ENCODE results near the gene METTL26.

The METTL26 gene

DNA sequence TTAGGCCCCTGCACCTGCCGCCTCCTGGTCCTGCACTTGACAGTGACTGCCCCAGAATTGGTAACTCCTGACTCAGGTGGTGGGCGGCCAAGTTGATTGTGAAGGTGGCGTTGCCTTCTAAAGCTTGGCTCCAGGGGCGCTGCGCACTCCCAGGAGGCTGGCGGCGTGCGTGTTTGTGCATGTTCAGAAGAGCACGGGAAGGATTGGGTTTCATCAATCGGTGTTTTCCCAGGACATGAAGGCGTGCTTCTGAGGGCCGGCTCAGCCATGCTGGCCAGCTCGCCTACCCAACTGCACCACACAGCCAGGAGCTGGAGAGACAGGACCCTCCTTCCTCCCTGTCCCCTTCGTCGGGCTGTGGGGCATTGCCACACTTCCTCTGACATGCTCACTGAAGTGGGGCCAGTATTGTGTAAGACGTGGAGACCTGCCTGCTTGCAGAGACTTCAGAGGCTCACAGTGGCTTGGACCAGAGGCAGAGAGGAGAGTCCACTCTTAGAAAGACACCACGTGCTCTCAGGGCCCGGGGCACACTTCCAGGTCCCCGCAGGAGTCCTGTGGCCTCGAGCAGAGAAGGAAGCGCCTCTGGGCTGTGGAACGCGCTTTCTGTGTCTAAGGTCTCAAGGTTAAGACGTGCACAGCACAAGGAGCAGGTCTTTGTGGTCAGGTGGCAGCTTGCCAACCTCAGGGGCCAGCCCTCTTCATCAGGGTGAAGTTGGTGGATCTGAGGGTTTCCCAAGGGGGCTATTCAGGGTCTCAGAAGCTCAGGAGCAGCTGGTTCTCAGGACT is 43.4 kb downstream of the METTL26 start:
- DNase-seq (ENCODE audit: low read depth) = peak; percentile 83
- no peak overlapping the region for H3K4me3 ChIP-seq (ENCODE audit: low read depth, low read length)
- TF ChIP-seq, protein P1, sequence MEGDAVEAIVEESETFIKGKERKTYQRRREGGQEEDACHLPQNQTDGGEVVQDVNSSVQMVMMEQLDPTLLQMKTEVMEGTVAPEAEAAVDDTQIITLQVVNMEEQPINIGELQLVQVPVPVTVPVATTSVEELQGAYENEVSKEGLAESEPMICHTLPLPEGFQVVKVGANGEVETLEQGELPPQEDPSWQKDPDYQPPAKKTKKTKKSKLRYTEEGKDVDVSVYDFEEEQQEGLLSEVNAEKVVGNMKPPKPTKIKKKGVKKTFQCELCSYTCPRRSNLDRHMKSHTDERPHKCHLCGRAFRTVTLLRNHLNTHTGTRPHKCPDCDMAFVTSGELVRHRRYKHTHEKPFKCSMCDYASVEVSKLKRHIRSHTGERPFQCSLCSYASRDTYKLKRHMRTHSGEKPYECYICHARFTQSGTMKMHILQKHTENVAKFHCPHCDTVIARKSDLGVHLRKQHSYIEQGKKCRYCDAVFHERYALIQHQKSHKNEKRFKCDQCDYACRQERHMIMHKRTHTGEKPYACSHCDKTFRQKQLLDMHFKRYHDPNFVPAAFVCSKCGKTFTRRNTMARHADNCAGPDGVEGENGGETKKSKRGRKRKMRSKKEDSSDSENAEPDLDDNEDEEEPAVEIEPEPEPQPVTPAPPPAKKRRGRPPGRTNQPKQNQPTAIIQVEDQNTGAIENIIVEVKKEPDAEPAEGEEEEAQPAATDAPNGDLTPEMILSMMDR (conservative IDR thresholded peaks at IDR 0.05; ENCODE audit: low read depth, low read length) = no peak

- DNase-seq (ENCODE audit: low read depth) = no peak
- TF ChIP-seq, protein P1 (conservative IDR thresholded peaks at IDR 0.05; ENCODE audit: low read depth, low read length) = no peak
These were observed 44.1 kb downstream of the METTL26 start for GRCh38 chr16:591892-592517.

DNA sequence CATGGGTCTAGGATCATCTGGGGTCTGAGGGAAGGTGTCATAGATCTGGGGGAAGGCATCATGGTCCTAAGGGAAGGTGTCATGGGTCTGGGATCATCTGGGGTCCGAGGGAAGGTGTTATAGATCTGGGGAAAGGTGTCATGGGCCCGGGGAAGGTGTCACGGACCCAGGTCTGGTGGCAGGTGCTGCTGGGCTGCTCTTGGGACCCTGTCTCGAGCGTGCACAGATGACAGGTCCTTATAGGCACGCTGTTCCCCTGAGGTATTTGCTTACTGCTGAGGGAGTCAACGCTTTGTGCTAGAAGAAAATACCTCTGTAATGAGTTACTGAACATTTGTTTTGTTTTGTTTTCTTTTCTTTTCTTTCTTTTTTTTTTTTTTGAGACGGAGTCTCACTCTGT is 44.9 kb downstream of the METTL26 start:
- TF ChIP-seq, protein P1 (conservative IDR thresholded peaks at IDR 0.05; ENCODE audit: low read depth, low read length) = no peak
- no peak for DNase-seq (ENCODE audit: low read depth)
- no peak overlapping the region for H3K4me3 ChIP-seq (ENCODE audit: low read depth, low read length)

More at GRCh38 chr16:591892-592517, 44.1 kb downstream of the METTL26 start:
- H3K4me3 ChIP-seq (ENCODE audit: low read depth, low read length) = no peak overlapping the region

DNA sequence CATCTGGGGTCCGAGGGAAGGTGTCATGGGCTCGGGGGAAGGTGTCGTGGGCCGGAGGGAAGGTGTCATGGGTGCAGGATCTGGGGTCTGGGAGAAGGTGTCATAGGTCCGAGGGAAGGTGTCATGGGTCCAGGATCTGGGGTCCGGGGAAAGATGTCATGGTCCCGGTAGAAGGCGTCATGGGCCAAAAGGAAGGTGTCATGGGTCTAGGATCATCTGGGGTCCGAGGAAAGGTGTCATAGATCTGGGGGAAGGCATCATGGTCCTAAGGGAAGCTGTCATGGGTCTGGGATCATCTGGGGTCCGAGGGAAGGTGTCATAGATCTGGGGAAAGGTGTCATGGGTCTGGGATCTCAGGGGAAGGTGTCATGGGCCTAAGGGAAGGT is 45.3 kb downstream of the METTL26 start:
- TF ChIP-seq, protein P1 (conservative IDR thresholded peaks at IDR 0.05; ENCODE audit: low read depth, low read length) = no peak
- DNase-seq (ENCODE audit: low read depth) = no peak
- peak overlapping the region; percentile 77 for H3K4me3 ChIP-seq (ENCODE audit: low read depth, low read length)

- TF ChIP-seq, protein P1 (conservative IDR thresholded peaks at IDR 0.05; ENCODE audit: low read depth, low read length) = no peak
- DNase-seq (ENCODE audit: low read depth) = peak; percentile 64
- peak overlapping the region; percentile 77 for H3K4me3 ChIP-seq (ENCODE audit: low read depth, low read length)
These were observed 45.8 kb downstream of the METTL26 start for GRCh38 chr16:590188-590814.

GRCh38 chr16:589658-590187 is 46.4 kb downstream of the METTL26 start, which contains the start of gene RAB40C:
TSS of gene RAB40C (plus strand) at chr16:590066. CDS start at chr16:590292, 226 bp downstream.
- H3K4me3 ChIP-seq (ENCODE audit: low read depth, low read length) = peak within 1 kb of the TSS; percentile 93
- TF ChIP-seq, protein P1 (conservative IDR thresholded peaks at IDR 0.05; ENCODE audit: low read depth, low read length) = peak; percentile 23
- peak; percentile 99 for DNase-seq (ENCODE audit: low read depth)

All from choroid plexus epithelial cell (primary cell).